Muscle layer of colon (tissue), 2 donors: Measurements from ENCODE around the gene AAK1.
"Not testable (repeated sequence)": the region's sequence is repeated elsewhere in the genome, so short reads cannot be mapped to it uniquely, and the experiment has no call there.

ENCODE experiments used
- H3K27ac ChIP-seq: one replicate; pipeline ENCODE4 v1.7.0; 2013; ENCODE audit warnings: low read depth, mild to moderate bottlenecking, low read length, moderate library complexity
- H3K27me3 ChIP-seq, 2 donors: one replicate each; pipeline ENCODE4 v1.7.0; 2013; ENCODE audit warnings: low read length in 2 of 2, mild to moderate bottlenecking in 2 of 2; ENCODE audit not compliant: insufficient read depth in 2 of 2, control insufficient read depth in 1 of 2
- H3K36me3 ChIP-seq: one replicate; pipeline ENCODE4 v1.7.0; 2013; ENCODE audit warnings: mild to moderate bottlenecking, low read length; ENCODE audit not compliant: insufficient read depth
- H3K4me1 ChIP-seq: one replicate; pipeline ENCODE4 v1.7.0; 2013; ENCODE audit warnings: mild to moderate bottlenecking, low read length; ENCODE audit not compliant: insufficient read depth
- H3K4me3 ChIP-seq, 2 donors: one replicate each; pipeline ENCODE4 v1.7.0; 2013; ENCODE audit warnings: low read length in 2 of 2, low read depth in 1 of 2, mild to moderate bottlenecking in 1 of 2, moderate library complexity in 1 of 2
- H3K9ac ChIP-seq: one replicate; pipeline ENCODE4 v1.7.0; 2013; ENCODE audit warnings: low read length
- H3K9me3 ChIP-seq: one replicate; pipeline ENCODE4 v1.7.0; 2013; ENCODE audit warnings: mild to moderate bottlenecking, low read length
- donor health status: abdominal sarcoma.
- donor health status: Adenocarcinoma of cecum.

Gene AAK1

DNA sequence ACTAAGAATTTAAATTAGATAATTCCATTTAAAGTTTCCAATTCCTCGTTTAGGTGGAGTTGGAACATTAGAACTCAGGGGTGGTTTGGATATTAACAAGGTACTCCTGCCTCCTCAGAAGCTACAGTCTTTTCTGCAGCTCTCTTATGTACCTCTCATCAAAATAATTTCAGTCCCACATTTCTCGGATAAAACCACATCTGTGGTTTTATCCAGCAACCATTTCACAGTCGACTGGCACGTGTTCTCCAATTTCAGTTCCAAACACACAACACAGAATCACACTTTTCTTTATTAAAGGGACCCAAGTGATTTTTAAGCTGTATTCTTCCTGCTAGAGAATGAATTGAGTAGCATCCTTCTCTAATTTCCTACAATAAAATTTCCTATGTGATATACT lies 183.6 kb downstream of the AAK1 start:
- Histone ChIP-seq H3K4me1 (peaks cover 5% of the 10 kb centered on the region), H3K4me3 (no peak overlapping the region), H3K27ac (no peak overlapping the region), H3K27me3 (no peaks in the 10 kb centered on the region), H3K9ac (no peak overlapping the region), H3K36me3 (peaks cover 3% of the 10 kb centered on the region), H3K9me3 (no peaks in the 10 kb centered on the region)

DNA sequence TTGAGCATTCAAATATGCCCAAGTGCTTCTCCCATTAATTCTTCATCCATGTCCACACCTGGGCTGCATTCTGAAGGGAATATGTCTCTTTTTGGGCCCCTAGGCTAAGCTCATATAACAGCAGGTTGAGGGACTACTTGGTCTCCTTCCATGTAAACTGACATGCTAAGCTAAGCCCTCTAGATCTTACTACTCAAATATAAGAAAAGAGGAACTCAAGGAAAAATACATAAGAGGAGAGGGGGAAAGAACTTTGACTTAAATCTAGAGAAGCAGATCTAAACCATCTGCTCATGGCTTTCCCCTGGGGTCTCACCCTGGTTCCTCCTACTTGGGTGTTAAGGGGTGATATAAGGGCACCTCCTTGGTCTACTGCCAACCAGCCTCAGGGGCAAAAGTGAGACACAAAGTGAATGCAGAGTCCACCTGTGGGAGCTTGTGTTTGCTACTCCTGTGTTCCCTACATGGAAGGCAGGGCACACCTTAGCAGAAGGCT lies 186.5 kb downstream of the AAK1 start:
- Histone ChIP-seq H3K9me3 (no peaks in the 10 kb centered on the region), H3K4me1 (no peaks in the 10 kb centered on the region), H3K9ac (no peak overlapping the region), H3K4me3 (no peak overlapping the region), H3K36me3 (no peaks in the 10 kb centered on the region), H3K27me3 (no peaks in the 10 kb centered on the region), H3K27ac (no peak overlapping the region)

- H3K9ac ChIP-seq = no peak overlapping the region
- H3K36me3 ChIP-seq = no peaks in the 10 kb centered on the region
- no peaks in the 10 kb centered on the region for H3K27me3 ChIP-seq
- no peaks in the 10 kb centered on the region for H3K9me3 ChIP-seq
- H3K4me3 ChIP-seq = no peak overlapping the region
- no peaks in the 10 kb centered on the region for H3K4me1 ChIP-seq
- H3K27ac ChIP-seq = no peak overlapping the region
These were observed 187.4 kb downstream of the AAK1 start for GRCh38 chr2:69456154-69456553.

GRCh38 chr2:69454976-69455375 lies 188.6 kb downstream of the AAK1 start:
- Histone ChIP-seq H3K9me3 (no peaks in the 10 kb centered on the region), H3K4me1 (no peaks in the 10 kb centered on the region), H3K9ac (no peak overlapping the region), H3K4me3 (no peak overlapping the region), H3K27me3 (no peaks in the 10 kb centered on the region), H3K36me3 (no peaks in the 10 kb centered on the region), H3K27ac (no peak overlapping the region)

- no peak overlapping the region for H3K27ac ChIP-seq
- H3K36me3 ChIP-seq = no peaks in the 10 kb centered on the region
- H3K9ac ChIP-seq = no peak overlapping the region
- H3K4me1 ChIP-seq = no peaks in the 10 kb centered on the region
- no peak overlapping the region for H3K4me3 ChIP-seq
- no peaks in the 10 kb centered on the region for H3K9me3 ChIP-seq
- no peaks in the 10 kb centered on the region for H3K27me3 ChIP-seq
These were observed 189.9 kb downstream of the AAK1 start for GRCh38 chr2:69453475-69454129.

- H3K9me3 ChIP-seq = no peaks in the 10 kb centered on the region
- H3K9ac ChIP-seq = no peak overlapping the region
- H3K4me1 ChIP-seq = no peaks in the 10 kb centered on the region
- no peak overlapping the region for H3K27ac ChIP-seq
- H3K36me3 ChIP-seq = no peaks in the 10 kb centered on the region
- H3K27me3 ChIP-seq = no peaks in the 10 kb centered on the region
- H3K4me3 ChIP-seq = no peak overlapping the region
These were observed 190.9 kb downstream of the AAK1 start for GRCh38 chr2:69452687-69453086.

GRCh38 chr2:69450735-69451416 lies 192.7 kb downstream of the AAK1 start:
- H3K36me3 ChIP-seq = no peaks in the 10 kb centered on the region
- no peak overlapping the region for H3K9ac ChIP-seq
- no peak overlapping the region for H3K27ac ChIP-seq
- H3K4me1 ChIP-seq = no peaks in the 10 kb centered on the region
- H3K4me3 ChIP-seq = no peak overlapping the region
- H3K27me3 ChIP-seq = no peaks in the 10 kb centered on the region
- no peaks in the 10 kb centered on the region for H3K9me3 ChIP-seq

- no peak overlapping the region for H3K4me3 ChIP-seq
- H3K9me3 ChIP-seq = no peaks in the 10 kb centered on the region
- H3K27ac ChIP-seq = no peak overlapping the region
- no peaks in the 10 kb centered on the region for H3K36me3 ChIP-seq
- H3K9ac ChIP-seq = no peak overlapping the region
- no peaks in the 10 kb centered on the region for H3K27me3 ChIP-seq
- H3K4me1 ChIP-seq = no peaks in the 10 kb centered on the region
These were observed 193.6 kb downstream of the AAK1 start for GRCh38 chr2:69449906-69450305.

DNA sequence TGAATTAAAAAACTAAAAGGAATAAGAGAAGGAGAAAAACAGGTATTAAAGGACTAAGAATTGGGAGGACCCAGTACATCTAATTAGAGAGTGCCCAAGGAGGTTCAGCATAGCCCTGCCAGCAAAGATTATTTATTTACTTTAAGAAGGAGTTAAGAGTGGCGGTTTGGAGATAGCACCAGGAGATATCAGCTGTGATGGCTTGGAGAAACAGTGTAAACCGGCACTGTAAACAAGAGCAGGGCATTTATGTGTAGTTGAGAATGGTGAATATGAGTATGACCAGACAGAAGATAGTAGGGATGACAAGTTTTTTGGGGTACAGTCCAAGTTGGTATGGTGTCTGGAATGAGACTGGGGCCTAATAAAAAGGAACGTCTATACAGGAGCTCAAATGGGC lies 199.9 kb downstream of the AAK1 start:
- H3K36me3 ChIP-seq, H3K4me1 ChIP-seq, H3K27me3 ChIP-seq, H3K27ac ChIP-seq, H3K9ac ChIP-seq, H3K9me3 ChIP-seq, H3K4me3 ChIP-seq: not testable (repeated sequence)

GRCh38 chr2:69439499-69439898 lies 204.0 kb downstream of the AAK1 start:
- not testable (repeated sequence) for H3K27me3 ChIP-seq, H3K4me3 ChIP-seq, H3K9me3 ChIP-seq, H3K9ac ChIP-seq, H3K27ac ChIP-seq, H3K36me3 ChIP-seq
- peaks cover 22% of the 10 kb centered on the region for H3K4me1 ChIP-seq

GRCh38 chr2:69438580-69438979 lies 205.0 kb downstream of the AAK1 start:
- no peaks in the 10 kb centered on the region for H3K9me3 ChIP-seq
- H3K27ac ChIP-seq = peak overlapping the region; percentile 93

GRCh38 chr2:69437751-69438154 lies 205.8 kb downstream of the AAK1 start:
- H3K4me1 ChIP-seq = peaks cover 22% of the 10 kb centered on the region
- H3K27ac ChIP-seq = peak overlapping the region; percentile 93
- H3K9me3 ChIP-seq = no peaks in the 10 kb centered on the region

More at GRCh38 chr2:69438580-69438979, 205.0 kb downstream of the AAK1 start:
- Histone ChIP-seq H3K36me3 (no peaks in the 10 kb centered on the region), H3K27me3 (no peaks in the 10 kb centered on the region), H3K9ac (no peak overlapping the region), H3K4me1 (peaks cover 22% of the 10 kb centered on the region), H3K4me3 (peak overlapping the region; percentile 22 to 86)

More at GRCh38 chr2:69437751-69438154, 205.8 kb downstream of the AAK1 start:
- Histone ChIP-seq H3K27me3 (no peaks in the 10 kb centered on the region), H3K36me3 (no peaks in the 10 kb centered on the region), H3K9ac (peak overlapping the region; percentile 69), H3K4me3 (peak overlapping the region; percentile 72 to 86)
